Left hindlimb (tissue), 1 donor: ENCODE measurements around the gene MMP15.
A peak's percentile ranks its signal among the peaks of the same experiment; 100 is the strongest.
"Not testable (repeated sequence)": the region's sequence is repeated elsewhere in the genome, so short reads cannot be mapped to it uniquely, and the experiment has no call there.

Experiments
- DNase-seq: peaks from one replicate; pipeline ENCODE4 v3.0.0-alpha.2; 2018

The MMP15 gene

DNA sequence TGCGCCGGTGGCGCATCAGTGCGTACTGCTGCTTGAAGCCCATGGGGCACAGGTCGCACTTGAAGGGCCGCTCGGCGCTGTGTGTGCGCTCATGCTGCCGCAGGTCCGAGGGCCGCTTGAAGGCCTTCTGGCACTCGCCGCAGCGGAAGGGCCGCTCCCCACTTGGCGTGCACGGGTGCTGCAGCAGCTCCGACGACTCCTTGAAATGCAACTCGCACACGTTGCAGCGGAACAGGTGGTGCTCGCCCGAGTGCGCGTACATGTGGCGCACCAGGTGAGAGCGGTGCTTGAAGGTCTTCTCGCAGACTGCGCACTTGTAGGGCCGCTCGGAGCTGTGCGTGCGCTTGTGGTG lies 28.4 kb upstream of the MMP15 start:
- no peak for DNase-seq

GRCh38 chr16:57997528-57998265 lies 27.9 kb upstream of the MMP15 start:
- no peak for DNase-seq

DNA sequence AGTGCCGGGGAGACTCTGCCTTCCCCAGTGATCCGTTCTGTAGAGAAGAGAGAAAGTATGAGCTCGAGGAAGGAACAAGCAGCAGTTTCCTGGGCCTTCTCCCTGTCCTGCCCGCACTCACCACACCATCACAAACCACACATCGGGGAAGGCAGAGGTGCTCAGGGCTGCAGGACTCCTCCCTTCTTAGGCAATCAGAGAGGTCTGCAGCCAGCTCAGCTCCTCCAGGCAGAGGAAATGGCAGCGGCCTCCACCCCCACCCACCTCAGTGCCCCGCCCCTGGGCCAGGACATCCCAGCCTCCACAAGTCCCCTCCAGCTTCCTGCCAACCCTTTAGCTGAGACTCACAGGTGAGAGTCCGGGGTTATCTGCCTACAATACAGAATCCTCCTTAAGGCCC lies 27.1 kb upstream of the MMP15 start:
- no peak for DNase-seq

- DNase-seq = no peak
These were observed 26.6 kb upstream of the MMP15 start for GRCh38 chr16:57998992-57999365.

GRCh38 chr16:57999366-57999970 lies 26.1 kb upstream of the MMP15 start:
- DNase-seq = no peak

- no peak for DNase-seq
These were observed 25.4 kb upstream of the MMP15 start, which contains the start of gene ZNF319 for GRCh38 chr16:57999971-58000705. TSS of gene ZNF319 (minus strand) at chr16:58000672. CDS start at chr16:57998265, 2,407 bp downstream.

DNA sequence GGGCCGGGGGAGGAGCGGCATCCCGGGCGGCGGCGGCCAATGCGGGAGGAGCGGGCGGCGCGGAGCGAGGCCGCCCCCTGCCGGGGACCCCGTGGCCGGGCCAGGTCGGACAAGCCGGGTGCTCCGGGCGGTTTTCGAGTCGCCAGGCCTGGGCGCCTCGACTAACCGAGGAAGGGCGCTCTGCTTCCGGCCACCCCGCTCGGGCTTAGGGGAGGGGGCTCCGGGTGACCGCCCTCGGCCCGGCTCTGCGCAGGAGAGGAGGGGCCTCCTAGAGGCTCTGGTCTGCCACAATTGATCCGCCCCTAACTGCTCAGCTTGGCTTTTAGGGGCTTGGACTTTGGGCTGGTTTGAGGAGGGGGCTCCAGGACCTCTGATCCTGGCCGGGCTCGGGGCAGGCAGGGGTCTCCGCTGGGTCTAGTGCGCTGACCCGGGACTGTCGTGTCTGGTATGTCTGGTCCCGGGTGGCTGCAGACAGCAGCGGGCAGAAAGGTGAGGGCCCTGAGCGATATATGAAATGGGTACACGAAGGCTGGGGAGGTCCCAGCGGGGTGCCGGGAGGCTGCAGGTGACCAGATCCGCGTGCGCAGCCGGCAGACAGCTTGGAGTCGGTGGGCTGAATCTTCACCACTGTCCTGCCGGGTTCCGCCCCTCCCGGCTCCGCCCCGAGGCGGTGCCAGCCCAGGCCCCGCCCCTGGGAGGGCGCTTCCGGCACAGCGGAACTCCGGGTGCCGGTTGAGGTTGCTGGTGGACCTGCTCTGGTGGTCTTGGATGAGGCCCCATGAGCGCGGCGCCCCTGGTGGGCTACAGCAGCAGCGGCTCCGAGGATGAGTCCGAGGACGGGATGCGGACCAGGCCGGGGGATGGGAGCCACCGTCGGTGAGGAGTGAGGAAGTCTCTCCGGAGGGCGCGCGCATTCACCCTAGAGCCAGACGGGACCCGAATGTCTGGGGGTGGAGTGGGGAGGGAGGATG lies 24.6 kb upstream of the MMP15 start, which contains the start of gene USB1:
TSS of gene USB1 (plus strand) at position 702 of the 971 bp plus-strand sequence. CDS start at position 779, 77 bp downstream.
- peak; percentile 91 for DNase-seq

- DNase-seq = no peak
These were observed 23.7 kb upstream of the MMP15 start for GRCh38 chr16:58001781-58002415.

- no peak for DNase-seq
These were observed 23.1 kb upstream of the MMP15 start for GRCh38 chr16:58002416-58002800.

DNA sequence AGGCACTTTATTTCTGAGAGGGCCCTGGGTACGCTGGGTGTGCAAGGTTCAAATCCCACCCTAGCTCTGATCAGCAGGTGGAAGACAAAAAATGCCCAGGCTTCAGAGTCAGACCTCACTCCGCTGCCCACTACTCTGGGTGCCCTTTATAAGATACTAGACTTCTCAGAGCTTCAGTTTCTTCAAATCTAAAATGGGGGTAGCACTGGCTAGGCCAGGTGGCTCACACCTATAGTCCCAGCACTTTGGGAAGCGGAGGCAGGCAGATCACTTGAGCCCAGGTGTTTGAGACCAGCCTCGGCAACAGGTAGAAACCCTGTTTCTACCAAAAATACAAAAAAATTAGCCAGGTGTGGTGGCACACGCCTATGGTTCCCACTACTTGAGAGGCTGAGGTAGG lies 22.6 kb upstream of the MMP15 start:
- DNase-seq = no peak

- DNase-seq = not testable (repeated sequence)
These were observed 20.8 kb upstream of the MMP15 start for GRCh38 chr16:58004736-58005135.

- no peak for DNase-seq
These were observed 15.6 kb upstream of the MMP15 start for GRCh38 chr16:58009856-58010416.

- DNase-seq = no peak
These were observed 14.7 kb upstream of the MMP15 start for GRCh38 chr16:58010886-58011285.

- no peak for DNase-seq
These were observed 13.9 kb upstream of the MMP15 start for GRCh38 chr16:58011652-58012051.

GRCh38 chr16:58012481-58012880 lies 13.1 kb upstream of the MMP15 start:
- peak; percentile 24 for DNase-seq

- peak; percentile 3 for DNase-seq
These were observed 12.2 kb upstream of the MMP15 start for GRCh38 chr16:58013201-58013956.

- DNase-seq = peak; percentile 30
These were observed 8.6 kb upstream of the MMP15 start for GRCh38 chr16:58016840-58017446.

GRCh38 chr16:58018803-58019202 lies 6.8 kb upstream of the MMP15 start:
- peak; percentile 15 for DNase-seq

DNA sequence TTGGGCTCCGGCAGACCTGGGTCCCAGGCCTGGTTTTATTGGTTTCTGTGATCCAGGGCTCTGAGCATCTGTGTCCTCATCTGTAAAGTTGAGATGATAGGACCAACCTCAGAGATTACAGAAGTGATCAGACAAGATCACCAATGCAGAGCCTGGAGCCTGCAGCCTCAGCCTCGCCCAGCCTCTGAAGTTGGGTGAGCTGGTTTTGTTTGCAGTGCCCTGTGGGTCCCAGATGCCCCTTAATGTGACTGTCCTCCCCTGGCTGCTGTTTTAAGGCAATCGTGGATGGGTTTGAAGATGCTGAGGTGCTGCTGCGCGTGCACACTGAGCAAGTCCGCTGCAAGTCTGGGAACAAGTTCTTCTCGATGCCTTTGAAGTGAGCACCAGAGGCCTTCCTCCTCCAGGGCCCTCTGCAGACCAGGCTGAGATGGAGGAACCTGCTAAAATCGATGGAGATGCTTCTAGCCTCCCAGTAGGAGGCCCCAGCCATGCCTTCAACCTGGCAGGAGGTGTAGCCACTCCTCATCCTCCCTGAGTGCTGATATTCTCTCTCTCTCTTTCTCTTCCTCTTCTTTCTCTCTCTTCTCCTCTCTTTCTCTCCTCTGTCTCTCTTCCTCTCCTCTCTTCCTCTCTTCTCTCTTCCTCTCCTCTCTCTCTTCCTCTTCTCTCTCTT lies 5.6 kb upstream of the MMP15 start:
- peak; percentile 17 for DNase-seq
